ENCODE results near the gene BRINP3.

BRINP3 gene

GRCh38 chr1:190138702-190139101 lies 339.0 kb downstream of the BRINP3 start:
- no peaks in the 10 kb centered on the region for H4K20me1 ChIP-seq (ENCODE audit: insufficient read depth, low read length)
- H3K9me2 ChIP-seq (ENCODE audit: low read depth, low read length), result no peaks in the 10 kb centered on the region
- no peaks in the 10 kb centered on the region for H3K4me1 ChIP-seq (ENCODE audit: insufficient read depth, low read length, severe bottlenecking)
- H3K27ac ChIP-seq (ENCODE audit: low read depth, low read length, poor library complexity, severe bottlenecking), result no peak overlapping the region
- no peak overlapping the region for H2AFZ ChIP-seq (ENCODE audit: low read length)
- no peaks in the 10 kb centered on the region for H3F3A ChIP-seq (ENCODE audit: insufficient read depth, low read length)
- H3K4me2 ChIP-seq (ENCODE audit: low read length), result no peak overlapping the region
- H3K4me3 ChIP-seq (ENCODE audit: low read depth, low read length, poor library complexity, severe bottlenecking), result no peak overlapping the region
- TF ChIP-seq CTCF (IDR thresholded peaks at IDR 0.05; ENCODE audit: low read length) (no peak), EZH2 (IDR thresholded peaks at IDR 0.05; ENCODE audit: borderline replicate concordance, low read length) (no peak)
- H3K9me3 ChIP-seq (ENCODE audit: low read length), result no peaks in the 10 kb centered on the region
- no peaks in the 10 kb centered on the region for H3K36me3 ChIP-seq (ENCODE audit: insufficient read depth, low read length)
- no peaks in the 10 kb centered on the region for H3K27me3 ChIP-seq (ENCODE audit: insufficient read depth, low read length)
- no peak overlapping the region for H3K9ac ChIP-seq (ENCODE audit: low read length)
- no peaks in the 10 kb centered on the region for H3K79me2 ChIP-seq (ENCODE audit: insufficient read depth, low read length)

GRCh38 chr1:190138266-190138665 lies 339.4 kb downstream of the BRINP3 start:
- H3K4me3 ChIP-seq (ENCODE audit: low read depth, low read length, poor library complexity, severe bottlenecking), result no peak overlapping the region
- H2AFZ ChIP-seq (ENCODE audit: low read length), result no peak overlapping the region
- no peaks in the 10 kb centered on the region for H3K27me3 ChIP-seq (ENCODE audit: insufficient read depth, low read length)
- H3K4me2 ChIP-seq (ENCODE audit: low read length), result no peak overlapping the region
- TF ChIP-seq CTCF (IDR thresholded peaks at IDR 0.05; ENCODE audit: low read length) (no peak), EZH2 (IDR thresholded peaks at IDR 0.05; ENCODE audit: borderline replicate concordance, low read length) (no peak)
- H3F3A ChIP-seq (ENCODE audit: insufficient read depth, low read length), result no peaks in the 10 kb centered on the region
- H3K9me3 ChIP-seq (ENCODE audit: low read length), result no peaks in the 10 kb centered on the region
- no peaks in the 10 kb centered on the region for H3K4me1 ChIP-seq (ENCODE audit: insufficient read depth, low read length, severe bottlenecking)
- H4K20me1 ChIP-seq (ENCODE audit: insufficient read depth, low read length), result no peaks in the 10 kb centered on the region
- H3K9ac ChIP-seq (ENCODE audit: low read length), result no peak overlapping the region
- no peaks in the 10 kb centered on the region for H3K36me3 ChIP-seq (ENCODE audit: insufficient read depth, low read length)
- H3K9me2 ChIP-seq (ENCODE audit: low read depth, low read length), result no peaks in the 10 kb centered on the region
- H3K79me2 ChIP-seq (ENCODE audit: insufficient read depth, low read length), result no peaks in the 10 kb centered on the region
- H3K27ac ChIP-seq (ENCODE audit: low read depth, low read length, poor library complexity, severe bottlenecking), result no peak overlapping the region

DNA sequence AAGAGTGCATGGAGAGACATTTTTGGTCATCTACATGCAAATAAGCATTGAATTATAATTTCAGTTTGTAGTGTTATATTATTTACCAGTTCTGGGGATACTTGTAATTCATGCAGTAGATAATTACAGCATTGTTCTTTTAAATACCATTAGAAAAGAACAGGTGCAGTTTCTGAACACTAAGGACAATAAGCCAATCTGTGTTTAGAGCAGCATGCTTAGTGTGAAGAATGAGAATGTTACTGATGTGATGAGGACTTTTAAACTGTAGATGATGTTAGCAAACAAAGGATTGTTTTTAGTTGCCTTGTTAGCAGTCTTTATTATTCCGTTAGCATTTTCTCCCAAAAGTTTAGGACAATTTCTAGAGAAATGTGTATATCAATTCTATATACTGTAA lies 348.3 kb downstream of the BRINP3 start:
- Histone ChIP-seq H3K27ac (ENCODE audit: low read depth, low read length, poor library complexity, severe bottlenecking) (no peak overlapping the region), H2AFZ (ENCODE audit: low read length) (no peak overlapping the region), H3K9ac (ENCODE audit: low read length) (no peak overlapping the region)

DNA sequence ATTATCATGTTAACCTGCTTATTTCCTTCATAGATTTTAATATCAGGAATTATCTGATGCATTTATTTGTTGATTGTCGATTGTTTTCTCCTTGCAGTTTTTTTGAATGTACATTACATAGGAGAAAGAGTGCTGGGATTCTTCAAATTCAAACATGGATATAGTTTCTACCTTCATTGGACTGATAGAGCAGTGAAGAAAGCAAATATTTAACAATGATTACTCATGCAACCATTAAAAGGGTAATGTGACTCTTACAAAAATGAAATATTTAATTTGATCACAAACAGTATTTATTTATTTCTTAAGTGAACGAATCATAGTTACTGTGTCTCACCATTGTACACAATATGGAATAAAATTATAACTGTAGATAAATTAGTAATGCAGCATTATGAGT lies 350.9 kb downstream of the BRINP3 start:
- H3K4me3 ChIP-seq (ENCODE audit: low read depth, low read length, poor library complexity, severe bottlenecking), result no peak overlapping the region
- H3K79me2 ChIP-seq (ENCODE audit: insufficient read depth, low read length), result no peaks in the 10 kb centered on the region
- H2AFZ ChIP-seq (ENCODE audit: low read length), result no peak overlapping the region
- H3K27me3 ChIP-seq (ENCODE audit: insufficient read depth, low read length), result no peaks in the 10 kb centered on the region
- no peaks in the 10 kb centered on the region; the same call in 1 of the 2 replicates for H3K9me2 ChIP-seq (ENCODE audit: low read depth, low read length)
- TF ChIP-seq EZH2 (IDR thresholded peaks at IDR 0.05; ENCODE audit: borderline replicate concordance, low read length) (no peak), CTCF (IDR thresholded peaks at IDR 0.05; ENCODE audit: low read length) (no peak)
- no peaks in the 10 kb centered on the region for H3F3A ChIP-seq (ENCODE audit: insufficient read depth, low read length)
- H3K4me1 ChIP-seq (ENCODE audit: insufficient read depth, low read length, severe bottlenecking), result no peaks in the 10 kb centered on the region
- H3K27ac ChIP-seq (ENCODE audit: low read depth, low read length, poor library complexity, severe bottlenecking), result no peak overlapping the region
- no peaks in the 10 kb centered on the region for H3K36me3 ChIP-seq (ENCODE audit: insufficient read depth, low read length)
- no peak overlapping the region for H3K4me2 ChIP-seq (ENCODE audit: low read length)
- no peaks in the 10 kb centered on the region for H3K9me3 ChIP-seq (ENCODE audit: low read length)
- no peaks in the 10 kb centered on the region for H4K20me1 ChIP-seq (ENCODE audit: insufficient read depth, low read length)
- no peak overlapping the region for H3K9ac ChIP-seq (ENCODE audit: low read length)

More for the DNA sequence above, 348.3 kb downstream of the BRINP3 start:
- no peaks in the 10 kb centered on the region for H3K79me2 ChIP-seq (ENCODE audit: insufficient read depth, low read length)
- H3K4me3 ChIP-seq (ENCODE audit: low read depth, low read length, poor library complexity, severe bottlenecking), result no peak overlapping the region
- H3F3A ChIP-seq (ENCODE audit: insufficient read depth, low read length), result no peaks in the 10 kb centered on the region
- H3K27me3 ChIP-seq (ENCODE audit: insufficient read depth, low read length), result no peaks in the 10 kb centered on the region
- H3K9me2 ChIP-seq (ENCODE audit: low read depth, low read length), result no peaks in the 10 kb centered on the region; the same call in 1 of the 2 replicates
- no peak for TF ChIP-seq EZH2 (IDR thresholded peaks at IDR 0.05; ENCODE audit: borderline replicate concordance, low read length)
- H4K20me1 ChIP-seq (ENCODE audit: insufficient read depth, low read length), result no peaks in the 10 kb centered on the region
- H3K9me3 ChIP-seq (ENCODE audit: low read length), result no peaks in the 10 kb centered on the region
- H3K4me2 ChIP-seq (ENCODE audit: low read length), result no peak overlapping the region
- H3K4me1 ChIP-seq (ENCODE audit: insufficient read depth, low read length, severe bottlenecking), result no peaks in the 10 kb centered on the region
- no peaks in the 10 kb centered on the region for H3K36me3 ChIP-seq (ENCODE audit: insufficient read depth, low read length)
